ENCODE measurements around the gene CCDC186. TPM values are rescaled to one million over a fixed set of nuclear protein-coding genes. Genes with fewer than 3 reads are reported as not detected.

The CCDC186 gene
- total and polyA plus RNA-seq, 2 donors from 2014 or later: 4.7 to 34.2 TPM

DNA sequence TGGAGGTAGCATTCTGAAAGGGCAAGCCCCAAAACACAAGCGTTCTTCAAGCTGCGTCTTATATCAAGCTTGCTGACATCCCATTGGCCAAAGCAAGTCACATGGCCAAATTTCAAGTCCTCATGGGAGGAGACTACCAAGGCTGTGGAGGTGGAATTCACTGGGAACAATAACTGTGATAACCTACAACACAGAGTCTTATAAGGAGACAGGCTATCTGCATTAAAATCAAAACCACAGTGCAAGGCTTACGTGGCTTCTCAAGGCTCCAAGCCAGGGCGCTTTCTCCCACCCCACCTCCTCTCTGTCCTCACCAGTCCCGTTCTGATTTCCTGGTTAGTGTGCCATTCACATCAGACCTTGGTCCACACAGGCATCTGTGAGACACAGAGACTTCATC is 91.0 kb downstream of the CCDC186 start:
- TF ChIP-seq, protein P1, sequence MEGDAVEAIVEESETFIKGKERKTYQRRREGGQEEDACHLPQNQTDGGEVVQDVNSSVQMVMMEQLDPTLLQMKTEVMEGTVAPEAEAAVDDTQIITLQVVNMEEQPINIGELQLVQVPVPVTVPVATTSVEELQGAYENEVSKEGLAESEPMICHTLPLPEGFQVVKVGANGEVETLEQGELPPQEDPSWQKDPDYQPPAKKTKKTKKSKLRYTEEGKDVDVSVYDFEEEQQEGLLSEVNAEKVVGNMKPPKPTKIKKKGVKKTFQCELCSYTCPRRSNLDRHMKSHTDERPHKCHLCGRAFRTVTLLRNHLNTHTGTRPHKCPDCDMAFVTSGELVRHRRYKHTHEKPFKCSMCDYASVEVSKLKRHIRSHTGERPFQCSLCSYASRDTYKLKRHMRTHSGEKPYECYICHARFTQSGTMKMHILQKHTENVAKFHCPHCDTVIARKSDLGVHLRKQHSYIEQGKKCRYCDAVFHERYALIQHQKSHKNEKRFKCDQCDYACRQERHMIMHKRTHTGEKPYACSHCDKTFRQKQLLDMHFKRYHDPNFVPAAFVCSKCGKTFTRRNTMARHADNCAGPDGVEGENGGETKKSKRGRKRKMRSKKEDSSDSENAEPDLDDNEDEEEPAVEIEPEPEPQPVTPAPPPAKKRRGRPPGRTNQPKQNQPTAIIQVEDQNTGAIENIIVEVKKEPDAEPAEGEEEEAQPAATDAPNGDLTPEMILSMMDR (IDR thresholded peaks at IDR 0.05; ENCODE audit: borderline replicate concordance, extremely low read depth, insufficient read depth): no peak
- FAIRE-seq: no peak
- no peak for DNase-seq
- Histone ChIP-seq H3K9ac (ENCODE audit: low read length in 3 of 3) (no peak overlapping the region), H3K9me3 (ENCODE audit: control insufficient read depth in 2 of 3, insufficient read depth in 1 of 3, low read length in 3 of 3) (no peaks in the 10 kb centered on the region), H3K4me1 (ENCODE audit: control insufficient read depth in 2 of 3, insufficient read depth in 2 of 3, low read depth in 1 of 3, low read length in 3 of 3) (no peaks in the 10 kb centered on the region), H3K4me3 (ENCODE audit: low read length in 3 of 3) (no peak overlapping the region), H3K27ac (ENCODE audit: low read depth in 2 of 2, low read length in 2 of 2) (no peak overlapping the region), H3K27me3 (ENCODE audit: control insufficient read depth, insufficient read depth, low read length) (no peaks in the 10 kb centered on the region), H3K36me3 (ENCODE audit: control insufficient read depth in 2 of 3, insufficient read depth in 3 of 3, low read length in 3 of 3) (no peaks in the 10 kb centered on the region)
- intact Hi-C loops (cut with DNase I): no loop called here

DNA sequence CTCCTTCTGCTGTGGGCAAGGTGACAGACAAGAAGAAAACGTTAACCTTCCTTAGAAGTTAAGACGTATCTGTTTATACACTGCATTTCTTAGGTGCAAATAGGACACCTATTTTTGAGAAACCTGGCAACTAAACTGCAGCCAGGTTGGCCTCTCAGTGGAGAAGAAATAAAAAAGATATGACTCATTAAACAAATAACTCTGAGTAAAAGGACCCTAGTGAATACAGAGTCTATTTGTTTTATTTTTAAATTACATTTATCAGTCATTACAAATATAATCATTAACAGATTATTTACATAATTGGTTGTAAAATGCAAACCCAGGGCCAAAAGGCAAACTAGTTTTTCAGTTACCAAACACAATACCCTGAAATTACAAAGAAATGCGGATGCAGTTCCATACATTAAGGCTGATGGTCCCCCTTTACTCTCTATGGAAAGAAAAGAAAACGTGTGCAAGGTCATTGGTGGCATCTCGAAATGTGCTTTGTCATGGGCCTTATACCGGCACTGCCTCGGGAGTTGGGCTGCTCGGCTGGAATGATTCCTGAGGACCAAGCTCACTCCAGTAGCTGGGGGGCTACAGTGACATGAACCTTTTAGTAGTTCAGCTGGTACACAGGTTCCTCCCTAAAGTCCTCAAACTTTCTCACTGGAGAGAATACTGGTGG is 92.0 kb downstream of the CCDC186 start:
- Histone ChIP-seq H3K27me3 (ENCODE audit: control insufficient read depth, insufficient read depth, low read length) (no peaks in the 10 kb centered on the region), H3K4me3 (ENCODE audit: low read length in 3 of 3) (no peak overlapping the region), H3K9me3 (ENCODE audit: control insufficient read depth in 2 of 3, insufficient read depth in 1 of 3, low read length in 3 of 3) (no peaks in the 10 kb centered on the region), H3K9ac (ENCODE audit: low read length in 3 of 3) (no peak overlapping the region), H3K4me1 (ENCODE audit: control insufficient read depth in 2 of 3, insufficient read depth in 2 of 3, low read depth in 1 of 3, low read length in 3 of 3) (no peaks in the 10 kb centered on the region), H3K36me3 (ENCODE audit: control insufficient read depth in 2 of 3, insufficient read depth in 3 of 3, low read length in 3 of 3) (no peaks in the 10 kb centered on the region), H3K27ac (ENCODE audit: low read depth in 2 of 2, low read length in 2 of 2) (no peak overlapping the region)
- no peak for DNase-seq
- no peak for FAIRE-seq
- TF ChIP-seq, protein P1 (IDR thresholded peaks at IDR 0.05; ENCODE audit: borderline replicate concordance, extremely low read depth, insufficient read depth): no peak
- intact Hi-C loops (cut with DNase I): no loop called here

DNA sequence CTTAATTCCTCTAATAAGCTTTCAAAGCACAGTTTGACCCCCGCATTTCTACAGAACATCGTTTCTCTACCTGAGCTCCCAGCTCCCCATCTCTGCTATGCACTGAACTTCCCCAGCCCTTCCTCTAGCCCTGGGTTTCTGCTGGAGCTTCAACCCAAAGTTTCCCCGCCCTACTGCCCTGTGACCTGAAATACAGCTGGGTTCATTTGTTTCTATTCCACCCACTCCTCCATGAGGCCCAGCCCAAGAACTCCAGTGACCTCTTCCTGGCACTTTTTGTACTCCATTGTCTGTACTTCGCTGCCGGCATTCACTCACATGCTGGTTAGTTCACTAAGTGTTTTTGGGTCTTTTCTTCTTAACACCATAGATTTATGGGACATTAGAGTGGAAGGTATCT is 94.6 kb downstream of the CCDC186 start:
- no peaks in the 10 kb centered on the region for H3K27me3 ChIP-seq (ENCODE audit: control insufficient read depth, insufficient read depth, low read length)
- intact Hi-C loops (cut with DNase I): no loop called here
- no peak for FAIRE-seq

More for the DNA sequence above, 94.6 kb downstream of the CCDC186 start:
- Histone ChIP-seq H3K4me3 (ENCODE audit: low read length in 3 of 3) (no peak overlapping the region), H3K36me3 (ENCODE audit: control insufficient read depth in 2 of 3, insufficient read depth in 3 of 3, low read length in 3 of 3) (no peaks in the 10 kb centered on the region), H3K9ac (ENCODE audit: low read length in 3 of 3) (no peak overlapping the region), H3K4me1 (ENCODE audit: control insufficient read depth in 2 of 3, insufficient read depth in 2 of 3, low read depth in 1 of 3, low read length in 3 of 3) (no peaks in the 10 kb centered on the region), H3K27ac (ENCODE audit: low read depth in 2 of 2, low read length in 2 of 2) (no peak overlapping the region), H3K9me3 (ENCODE audit: control insufficient read depth in 2 of 3, insufficient read depth in 1 of 3, low read length in 3 of 3) (no peaks in the 10 kb centered on the region)
- DNase-seq: no peak
- TF ChIP-seq, protein P1 (IDR thresholded peaks at IDR 0.05; ENCODE audit: borderline replicate concordance, extremely low read depth, insufficient read depth): no peak

Data from kidney (tissue), 14 donors.